Measurements from ENCODE around the gene PPM1M. TPM values are rescaled to one million over a fixed set of nuclear protein-coding genes. Genes with fewer than 3 reads are reported as not detected.

Gene PPM1M
- total RNA-seq, 1 experiment from 2014 or later, result 6.7 TPM

DNA sequence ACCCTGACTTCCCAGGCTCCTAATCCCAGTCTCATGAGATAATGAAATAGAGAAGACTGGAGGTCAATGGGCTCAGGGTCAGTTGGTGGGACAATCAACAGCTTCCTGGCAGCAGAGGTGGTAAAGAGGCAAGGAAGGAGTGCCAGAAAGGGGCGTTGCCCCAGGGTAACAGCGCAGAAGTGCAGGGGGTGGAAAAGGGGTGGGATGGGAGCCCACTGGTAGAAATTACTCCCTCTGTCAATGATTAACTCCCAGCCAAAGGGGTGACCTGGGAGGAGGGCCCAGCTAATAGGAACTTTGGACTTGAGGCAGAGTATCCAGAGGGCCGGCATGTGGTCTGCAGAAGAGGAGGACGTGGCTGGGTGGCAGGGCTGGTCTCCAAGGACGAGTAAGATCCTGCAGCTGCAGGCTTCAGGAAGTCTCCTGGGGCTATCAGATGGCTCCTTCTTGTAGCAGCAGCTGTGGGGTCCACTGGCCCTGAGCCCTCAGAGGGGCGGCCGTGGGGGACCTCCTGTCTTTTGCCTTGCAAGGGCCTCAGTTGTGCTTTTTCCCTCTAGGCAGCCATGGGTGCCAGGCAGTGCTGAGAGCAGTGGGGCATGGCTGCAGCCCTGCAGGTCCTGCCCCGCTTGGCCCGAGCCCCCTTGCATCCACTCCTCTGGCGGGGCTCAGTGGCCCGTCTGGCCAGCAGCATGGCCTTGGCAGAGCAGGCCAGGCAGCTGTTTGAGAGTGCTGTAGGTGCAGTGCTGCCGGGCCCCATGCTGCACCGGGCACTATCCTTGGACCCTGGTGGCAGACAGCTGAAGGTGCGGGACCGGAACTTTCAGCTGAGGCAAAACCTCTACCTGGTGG is 44.4 kb downstream of the PPM1M start:
- peak overlapping the region; percentile 89 for H3K4me3 ChIP-seq (ENCODE audit: low read depth, low read length)
- H3K4me1 Mint-ChIP-seq (ENCODE audit: low read depth, unreplicated experiment), result peaks cover 27% of the 10 kb centered on the region

GRCh38 chr3:52290596-52291507 is 45.3 kb downstream of the PPM1M start:
- CTCF ChIA-PET, result interaction anchor here (0.6 to 2.2 kb wide), 9 partner anchors 9 to 295 kb away, joined by 3 to 16 read pairs (median 4); partner anchors contain the start of genes RPL29 and WDR82
- H3K4me3 ChIP-seq (ENCODE audit: low read depth, low read length), result peak overlapping the region; percentile 89

More for the DNA sequence above, 44.4 kb downstream of the PPM1M start:
- peak; percentile 93 to 96 for DNase-seq
- TF ChIP-seq CTCF (IDR thresholded peaks at IDR 0.05; ENCODE audit: insufficient read depth in 1 of 2, low read depth in 1 of 2, low read length in 1 of 2, severe bottlenecking in 1 of 2, unreplicated experiment in 1 of 2), result no peak
- Histone ChIP-seq H3K36me3 (ENCODE audit: control insufficient read depth, insufficient read depth, low read length) (peaks cover 12% of the 10 kb centered on the region), H3K27me3 (replicated peaks; ENCODE audit: control insufficient read depth, insufficient read depth, low read length) (no peaks in the 10 kb centered on the region), H3K4me1 (peaks cover 33% of the 10 kb centered on the region), H3K9me3 (no peaks in the 10 kb centered on the region)
- ChIA-PET CTCF (interaction anchor here (0.6 to 2.2 kb wide), 12 partner anchors 10 to 294 kb away, joined by 3 to 16 read pairs (median 4); partner anchors contain the start of genes PPM1M, RPL29 and WDR82), POLR2A (interaction anchor here (1.0 to 2.0 kb wide), 8 partner anchors 8 to 135 kb away, joined by 3 to 18 read pairs (median 4); partner anchors contain the start of genes PPM1M and WDR82)
- Mint-ChIP-seq H3K27me3 (ENCODE audit: insufficient read depth, unreplicated experiment) (no peaks in the 10 kb centered on the region), H3K4me3 (ENCODE audit: unreplicated experiment) (peak overlapping the region; percentile 80), H3K9me3 (ENCODE audit: unreplicated experiment) (no peaks in the 10 kb centered on the region), H3K36me3 (ENCODE audit: insufficient read depth, unreplicated experiment) (peaks cover 51% of the 10 kb centered on the region), H3K27ac (ENCODE audit: unreplicated experiment) (peak overlapping the region; percentile 100)
- intact Hi-C loops (cut with micrococcal nuclease; ENCODE audit: unreplicated experiment), result loop anchor here (1.0 to 2.0 kb wide), 3 partner anchors 12 to 51 kb away; partner anchors contain the start of genes TWF2 and WDR82
- TSS peak; percentile 53 for BruUV-seq (replicated peaks)

More at GRCh38 chr3:52290596-52291507, 45.3 kb downstream of the PPM1M start:
- intact Hi-C loops (cut with micrococcal nuclease; ENCODE audit: unreplicated experiment), result loop anchor here (1.0 kb wide), 1 partner anchor 48 kb away; no protein-coding TSS in a partner anchor
- H3K27ac Mint-ChIP-seq (ENCODE audit: unreplicated experiment), result peak overlapping the region; percentile 100
- no peak for TF ChIP-seq CTCF (IDR thresholded peaks at IDR 0.05; ENCODE audit: insufficient read depth in 1 of 2, low read depth in 1 of 2, low read length in 1 of 2, severe bottlenecking in 1 of 2, unreplicated experiment in 1 of 2)
- H3K4me3 Mint-ChIP-seq (ENCODE audit: unreplicated experiment), result peak overlapping the region; percentile 80
- no peaks in the 10 kb centered on the region for H3K9me3 Mint-ChIP-seq (ENCODE audit: unreplicated experiment)
- Histone ChIP-seq H3K4me1 (peaks cover 29% of the 10 kb centered on the region), H3K27me3 (replicated peaks; ENCODE audit: control insufficient read depth, insufficient read depth, low read length) (no peaks in the 10 kb centered on the region), H3K36me3 (ENCODE audit: control insufficient read depth, insufficient read depth, low read length) (peaks cover 12% of the 10 kb centered on the region), H3K9me3 (no peaks in the 10 kb centered on the region)
- POLR2A ChIA-PET, result interaction anchor here (1.1 to 2.0 kb wide), 4 partner anchors 12 to 136 kb away, joined by 3 to 18 read pairs (median 6); partner anchors contain the start of gene WDR82
- BruUV-seq (replicated peaks), result no TSS peak
- peaks cover 51% of the 10 kb centered on the region for H3K36me3 Mint-ChIP-seq (ENCODE audit: insufficient read depth, unreplicated experiment)
- H3K27me3 Mint-ChIP-seq (ENCODE audit: insufficient read depth, unreplicated experiment), result no peaks in the 10 kb centered on the region
- peaks cover 31% of the 10 kb centered on the region for H3K4me1 Mint-ChIP-seq (ENCODE audit: low read depth, unreplicated experiment)
- peak in 1 of 2 experiments; percentile 34 for DNase-seq
